ENCODE data around the gene SLC17A3.

Gene SLC17A3

DNA sequence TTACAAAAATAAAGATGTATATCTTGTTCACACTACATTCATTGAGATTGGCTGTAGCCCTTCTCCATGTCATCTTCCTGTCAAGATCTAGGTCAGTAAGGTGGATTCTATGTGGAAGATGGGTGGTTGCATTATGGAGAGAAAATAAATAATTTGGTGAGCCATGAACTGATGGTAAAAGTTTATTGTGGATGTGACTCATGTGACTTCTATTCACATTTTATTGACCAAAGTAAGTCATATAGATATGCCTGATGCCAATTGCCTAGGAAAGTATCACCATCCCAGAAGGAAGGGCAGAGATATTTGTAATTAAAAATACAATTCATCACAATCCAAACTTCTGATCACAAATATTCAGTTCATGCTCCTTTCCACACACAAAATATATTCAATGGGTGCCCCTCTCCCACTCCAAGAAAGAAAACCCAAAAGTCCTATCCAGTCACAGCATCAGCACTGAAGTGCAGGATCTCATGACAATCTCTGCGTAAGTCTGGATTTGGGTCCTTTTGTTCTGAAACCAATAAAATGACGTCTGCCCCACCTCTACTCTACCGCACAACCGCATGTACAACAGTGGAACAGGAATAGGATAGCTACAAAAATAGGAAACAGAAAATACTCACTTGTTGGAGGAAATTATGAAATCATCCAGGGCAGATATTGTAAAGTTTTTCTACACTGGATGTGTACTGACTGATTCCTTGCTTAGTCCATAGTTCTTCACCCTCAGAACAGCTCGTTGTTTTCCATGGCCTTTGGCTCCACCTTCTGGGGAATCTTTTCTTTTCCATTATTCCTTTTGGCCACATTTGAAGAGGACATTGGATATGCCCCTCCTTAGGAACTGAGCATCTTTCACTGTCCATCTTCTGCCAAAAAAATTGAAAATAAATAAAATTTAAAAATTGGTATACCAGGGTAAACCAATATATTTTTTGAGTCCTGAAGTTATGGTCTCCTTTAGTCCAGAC lies 16.1 kb upstream of the SLC17A3 start:
- DNase-seq: peak; percentile 68

DNA sequence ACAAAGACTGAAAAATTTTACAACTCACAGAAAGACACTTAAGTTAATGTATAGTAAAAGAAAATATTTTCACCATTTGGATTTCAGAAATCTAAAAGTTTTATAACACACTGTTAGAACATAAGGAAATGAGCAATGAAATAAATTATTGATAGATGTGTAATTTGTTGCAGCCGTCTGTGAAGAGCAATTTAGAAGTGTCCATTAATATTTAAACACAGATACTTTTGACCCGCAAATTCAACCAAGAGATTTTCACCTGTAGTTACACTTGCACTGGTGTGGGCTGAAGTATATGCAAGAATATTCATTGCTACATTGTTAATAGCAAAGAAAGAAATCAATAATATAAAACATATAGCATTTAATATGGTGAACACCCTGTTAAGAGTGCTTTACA lies 14.6 kb upstream of the SLC17A3 start:
- DNase-seq: no peak

DNA sequence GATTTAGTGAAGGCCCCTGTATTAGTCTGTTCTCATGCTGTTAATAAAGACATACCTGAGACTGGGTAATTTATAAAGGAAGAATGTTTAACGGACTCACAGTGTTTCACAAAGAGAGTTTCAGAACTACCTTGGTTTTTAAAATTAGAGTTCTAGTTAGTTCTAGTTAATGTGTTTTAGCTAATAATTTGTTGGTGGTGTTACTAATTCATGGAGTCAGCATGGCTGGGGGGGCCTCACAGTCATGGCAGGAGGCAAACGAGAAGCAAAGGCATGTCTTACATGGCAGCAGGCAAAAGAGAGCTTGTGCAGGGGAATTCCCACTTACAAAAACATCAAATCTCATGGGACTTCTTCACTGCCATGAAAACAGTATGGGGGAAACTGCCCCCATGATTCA lies 12.0 kb upstream of the SLC17A3 start:
- no peak for DNase-seq

DNA sequence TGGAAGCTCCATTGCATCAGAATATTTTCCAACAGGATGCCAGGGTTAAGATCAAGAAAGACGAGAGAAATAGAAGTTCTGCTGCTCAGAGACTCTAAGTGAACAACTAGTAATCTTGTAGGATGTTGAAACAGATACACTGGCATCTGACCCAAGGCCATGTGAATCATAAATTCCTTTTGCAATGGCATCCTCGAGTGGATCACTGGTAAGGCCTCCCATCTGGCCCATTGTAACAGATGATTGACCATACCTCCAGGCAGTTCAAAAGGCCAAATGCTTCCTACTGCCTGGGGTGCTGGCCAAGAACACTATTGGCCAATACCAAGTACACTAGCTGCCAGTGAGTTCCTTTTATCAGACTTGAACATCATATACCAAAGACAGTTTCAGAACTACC lies 9.9 kb upstream of the SLC17A3 start:
- no peak for DNase-seq

DNA sequence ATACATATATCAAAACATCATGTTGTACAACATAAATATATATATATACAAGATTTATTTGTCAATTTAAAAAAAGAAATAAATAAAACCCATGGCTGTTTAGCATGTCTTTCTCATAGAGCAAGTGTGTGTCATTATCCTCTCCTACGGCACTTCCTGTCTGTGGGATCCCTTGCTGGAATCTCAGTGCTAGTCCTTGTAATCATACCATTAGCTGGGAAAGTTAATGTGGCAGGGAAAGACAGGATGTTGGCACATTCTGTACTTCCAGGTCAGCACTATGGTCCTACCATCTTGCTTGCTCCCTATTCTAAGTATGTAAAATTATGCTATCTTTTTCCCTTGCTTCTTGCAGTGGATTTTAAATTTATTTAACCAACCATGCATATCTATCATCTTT lies 9.5 kb upstream of the SLC17A3 start:
- DNase-seq: no peak

DNA sequence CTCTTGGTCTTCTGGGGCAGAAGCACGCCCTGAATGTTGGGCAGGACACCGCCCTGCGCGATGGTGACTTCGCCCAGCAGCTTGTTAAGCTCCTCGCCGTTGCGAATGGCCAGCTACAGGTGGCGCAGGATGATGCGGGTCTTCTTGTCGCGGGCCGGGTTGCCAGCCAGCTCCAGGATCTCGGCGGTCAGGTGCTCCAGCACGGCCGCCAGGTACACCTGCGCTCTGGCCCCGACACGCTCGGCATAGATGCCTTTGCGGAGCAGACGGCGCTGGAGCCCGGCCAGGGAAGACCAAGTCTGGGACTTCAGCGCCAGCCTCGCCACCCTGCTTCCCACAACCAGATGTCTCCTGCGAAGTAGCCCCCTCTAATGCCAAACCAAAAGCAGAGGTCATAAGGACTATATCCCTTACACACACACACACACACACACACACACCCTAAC lies 8.0 kb upstream of the SLC17A3 start:
- no peak for DNase-seq

DNA sequence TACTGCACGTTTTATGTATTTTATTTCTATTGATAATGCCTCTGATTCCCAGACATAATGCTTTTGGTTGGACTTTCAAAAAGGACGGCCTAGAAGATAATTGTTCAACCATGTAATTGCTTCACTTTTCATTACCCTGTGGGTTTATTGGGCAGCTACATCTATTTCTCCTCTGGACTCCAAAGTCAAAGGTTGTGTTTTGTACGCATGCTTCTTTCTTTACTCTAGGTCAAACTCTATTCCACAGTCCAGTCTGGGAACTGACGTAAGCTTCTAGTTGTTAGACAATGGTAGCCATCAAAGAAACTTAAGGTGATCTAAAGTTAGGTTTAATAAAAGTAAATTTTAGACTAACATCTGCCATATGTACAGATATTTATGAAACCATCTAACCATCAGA lies 6.6 kb upstream of the SLC17A3 start:
- no peak for DNase-seq

DNA sequence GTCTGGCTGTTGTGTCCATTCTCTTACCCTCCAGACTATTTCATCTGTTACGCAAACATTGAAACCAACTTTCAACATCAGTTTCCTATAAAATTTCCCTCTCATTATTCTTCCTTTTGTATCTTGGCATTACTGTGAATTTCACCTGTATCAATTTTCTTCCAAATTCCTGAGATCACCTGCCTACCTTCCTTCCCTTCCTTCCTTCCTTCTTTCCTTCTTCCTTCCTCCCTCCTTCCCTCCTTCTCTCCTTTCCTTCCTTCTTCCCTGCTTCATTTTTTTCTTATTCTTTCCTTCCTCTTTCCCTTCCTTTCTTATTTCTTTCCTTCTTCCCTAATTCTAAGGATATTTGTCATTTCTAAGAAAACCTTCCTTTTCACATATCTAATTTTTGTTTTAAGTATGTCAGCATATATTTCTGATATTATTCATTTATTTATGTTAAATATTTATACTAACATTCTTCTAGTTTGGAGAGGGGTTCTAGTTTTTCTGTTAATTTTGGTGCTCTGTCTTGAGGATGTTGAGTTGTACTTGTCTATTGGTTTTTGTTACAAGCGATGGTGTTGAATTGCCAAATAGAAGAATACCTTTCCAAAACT lies 4.8 kb upstream of the SLC17A3 start:
- DNase-seq: no peak

DNA sequence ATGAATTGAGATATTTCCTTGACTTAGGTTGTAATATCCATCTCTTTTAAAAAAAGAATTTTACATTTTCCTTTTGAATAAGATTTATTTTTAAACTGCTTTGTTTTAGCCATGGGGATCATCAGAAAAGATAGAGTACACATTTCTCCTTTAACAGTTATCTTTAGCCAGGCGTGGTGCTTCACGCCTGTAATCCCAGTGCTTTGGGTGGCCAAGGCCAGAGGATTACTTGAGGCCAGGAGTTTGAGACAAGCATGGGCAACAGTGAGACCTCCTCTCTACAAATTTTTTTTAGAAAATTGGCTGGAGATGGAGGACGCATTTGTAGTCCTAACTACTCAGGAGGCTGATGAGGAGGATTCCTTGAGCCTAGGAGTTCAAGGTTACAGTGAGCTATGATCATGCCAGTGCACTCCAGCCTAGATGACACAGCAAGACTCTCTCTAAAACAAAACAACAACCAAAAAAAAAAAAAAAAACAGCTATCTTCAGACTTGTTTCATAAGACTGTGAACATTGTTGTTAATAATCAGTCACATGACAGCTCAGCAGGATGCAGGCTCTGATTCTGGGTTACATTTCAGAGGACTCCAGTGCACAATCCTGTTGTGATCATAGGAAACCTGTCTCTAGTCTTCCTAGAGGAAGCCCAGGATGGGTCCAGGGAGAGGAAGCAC lies 2.0 kb upstream of the SLC17A3 start:
- DNase-seq: no peak

DNA sequence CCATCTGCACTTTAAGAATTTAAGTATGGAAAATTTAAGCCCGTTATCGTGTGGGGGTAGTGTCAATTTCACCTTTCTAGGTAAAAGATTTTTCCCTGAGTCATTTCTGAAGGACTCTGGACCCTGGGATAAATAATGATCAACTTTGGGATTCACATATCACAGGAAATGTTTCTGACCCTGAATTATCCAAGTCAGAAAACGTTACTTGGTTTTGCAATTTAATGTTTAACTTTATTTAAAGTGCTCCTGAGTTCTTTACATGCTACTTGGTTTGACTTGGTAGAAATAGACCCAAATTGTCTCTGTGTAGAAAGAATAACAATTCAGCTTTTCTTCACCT lies 1.5 kb upstream of the SLC17A3 start:
- no peak for DNase-seq

DNA sequence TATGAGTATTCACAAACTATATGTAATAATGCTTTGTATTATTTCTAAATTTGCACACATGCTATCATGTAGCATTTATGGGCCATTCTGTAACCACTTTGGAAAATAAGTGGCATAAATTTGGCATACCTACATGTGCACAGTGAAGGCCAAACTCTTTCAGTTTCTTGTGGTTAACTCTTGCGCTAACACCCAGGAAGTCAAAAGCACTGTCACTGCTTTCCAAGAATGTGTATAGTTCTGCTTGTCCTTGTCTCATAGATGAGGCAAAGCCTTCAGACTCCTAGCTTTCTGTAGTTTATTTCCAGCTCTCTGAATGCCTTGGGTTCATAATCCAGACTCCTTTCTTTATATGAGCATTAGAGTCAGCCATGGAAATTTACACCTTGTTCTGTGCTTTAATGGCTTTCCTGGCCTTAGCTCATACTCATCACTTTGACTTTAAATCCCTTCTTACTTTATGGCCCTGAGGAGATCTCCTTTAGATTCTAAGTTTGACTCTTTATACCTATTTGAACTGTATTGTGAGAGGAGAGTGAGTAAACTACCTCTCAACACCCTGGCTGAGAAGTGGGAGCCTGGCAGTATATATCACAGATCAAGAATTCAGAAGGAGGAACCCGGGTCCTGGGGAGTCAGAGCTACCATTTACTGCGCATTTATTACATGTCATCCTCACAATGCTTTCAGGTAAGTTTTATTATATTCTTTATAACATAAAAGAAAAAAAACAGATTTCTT lies 949 bp upstream of the SLC17A3 start:
- DNase-seq: no peak

DNA sequence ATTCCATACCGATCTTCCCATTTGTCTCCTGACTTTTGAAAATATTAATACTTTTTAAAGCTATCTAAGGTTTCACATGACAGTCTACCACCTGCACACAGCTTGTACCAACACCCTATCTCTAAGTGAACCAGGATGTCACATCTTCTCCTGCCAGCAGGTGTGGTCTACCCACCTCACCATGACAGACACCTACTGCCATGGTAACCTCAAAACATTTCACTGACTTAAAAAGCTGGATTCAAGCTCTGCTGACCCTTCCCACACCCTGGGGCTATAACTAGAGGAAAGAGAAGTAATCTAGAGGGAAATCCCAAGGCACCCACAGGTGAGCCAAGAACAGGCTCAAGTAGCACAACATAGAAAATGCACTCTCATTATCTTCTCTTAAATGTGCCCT lies 1.2 kb downstream of the SLC17A3 start:
- no peak for DNase-seq

DNA sequence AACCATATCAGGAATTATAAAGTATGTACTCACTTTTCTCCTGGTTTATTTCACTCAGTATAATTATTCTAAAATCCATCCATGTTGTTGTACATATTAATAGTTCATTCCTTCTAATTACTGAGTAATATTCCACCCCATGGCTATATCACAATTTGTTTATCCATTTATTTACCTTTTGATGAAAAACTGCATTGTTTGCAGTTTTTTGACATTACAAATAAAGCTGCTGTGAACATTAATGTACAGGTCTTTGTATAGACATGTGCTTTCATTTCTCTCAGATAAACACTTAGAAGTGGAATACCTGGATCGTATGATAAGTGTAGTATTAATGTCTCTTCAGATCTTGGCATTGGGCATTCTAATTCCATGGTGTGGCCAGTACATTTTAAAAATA lies 4.2 kb downstream of the SLC17A3 start:
- DNase-seq: no peak

DNA sequence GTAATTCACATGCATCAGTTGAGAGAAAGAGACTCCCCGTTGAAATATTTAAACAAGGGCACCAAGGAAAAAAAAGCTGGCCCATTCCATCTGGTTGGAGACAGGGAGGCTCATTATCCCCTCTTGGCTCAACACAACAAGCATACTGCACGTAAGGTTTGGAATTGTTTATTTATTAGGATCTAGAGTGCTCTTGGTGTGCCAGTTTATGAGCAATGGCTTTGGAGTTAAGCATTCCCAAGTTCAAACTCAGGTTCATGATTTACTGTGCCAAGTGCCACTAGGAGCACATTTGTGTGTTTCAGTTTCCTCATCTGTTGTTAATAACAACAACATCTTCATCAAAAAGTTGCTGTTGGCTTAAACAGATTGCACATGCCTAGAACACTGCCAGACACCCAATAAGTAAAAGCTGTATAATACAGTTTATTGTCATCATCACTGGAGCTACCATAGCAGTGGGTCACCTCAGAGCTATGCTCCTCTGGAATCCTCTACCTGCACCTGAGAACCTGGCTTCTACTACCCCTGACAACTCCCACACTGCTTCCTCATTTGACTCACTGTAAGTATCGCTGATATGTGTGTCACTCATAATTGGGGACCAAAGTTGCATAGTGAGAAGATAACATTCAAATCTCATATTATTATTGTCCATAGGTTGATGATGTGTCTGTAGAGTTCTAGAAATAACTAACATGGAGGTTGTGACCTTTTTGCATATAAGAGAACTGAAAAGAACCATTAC lies 5.4 kb downstream of the SLC17A3 start:
- no peak for DNase-seq

DNA sequence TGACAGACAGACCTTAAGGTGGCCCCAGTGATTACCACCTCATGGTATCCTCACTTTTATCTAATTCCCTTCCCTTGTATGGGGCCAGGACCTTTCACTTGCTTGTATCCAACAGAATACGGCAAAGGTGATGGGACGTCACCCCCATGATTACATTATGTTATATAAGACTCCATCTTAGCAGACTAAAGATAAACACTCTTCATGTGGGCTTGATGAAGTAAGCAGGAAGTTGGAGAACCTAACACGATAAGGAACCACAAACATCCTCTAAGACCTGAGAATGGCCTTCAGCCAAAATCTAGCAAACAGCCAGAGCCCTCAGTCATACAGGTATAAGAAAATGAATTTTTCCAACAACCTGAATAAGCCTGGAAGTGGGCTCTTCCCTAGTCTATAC lies 8.0 kb downstream of the SLC17A3 start:
- DNase-seq: no peak

DNA sequence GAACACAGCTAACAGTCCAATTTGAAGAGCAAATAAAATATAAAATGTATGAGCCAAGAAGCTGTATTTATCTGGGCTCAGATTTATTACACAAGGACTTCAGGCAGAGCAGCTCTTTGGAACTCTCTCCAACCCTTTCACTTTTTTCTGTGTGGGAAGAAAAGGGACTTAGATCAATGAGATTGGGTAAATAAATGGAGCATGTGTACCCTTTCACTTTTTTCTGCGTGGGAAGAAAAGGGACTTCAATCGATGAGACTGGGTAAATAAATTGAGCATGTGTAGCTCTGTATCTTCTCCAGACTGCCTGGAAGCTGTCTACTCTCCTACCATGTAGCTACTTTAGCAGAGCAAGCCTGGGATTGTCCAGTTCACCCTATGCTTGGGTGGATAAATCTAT lies 10.7 kb downstream of the SLC17A3 start:
- no peak for DNase-seq

DNA sequence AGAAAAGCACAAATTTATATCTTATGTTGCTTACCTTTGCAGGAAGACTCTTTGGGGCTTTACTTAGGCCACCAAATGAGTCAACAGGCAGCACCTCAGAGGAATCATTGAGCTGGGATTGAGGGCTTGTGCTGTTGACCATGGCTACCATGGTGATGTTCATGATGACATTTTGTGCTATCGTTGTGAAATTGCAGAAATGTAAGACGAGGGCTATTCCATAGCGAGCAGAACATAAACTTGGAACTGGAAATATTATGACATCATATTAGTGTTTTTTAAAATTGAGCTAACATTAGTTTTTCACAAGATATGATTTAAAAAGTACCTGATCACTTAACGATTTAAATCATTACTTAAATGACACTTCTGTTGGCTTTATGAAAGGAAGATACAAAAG lies 11.8 kb downstream of the SLC17A3 start:
- DNase-seq: no peak

DNA sequence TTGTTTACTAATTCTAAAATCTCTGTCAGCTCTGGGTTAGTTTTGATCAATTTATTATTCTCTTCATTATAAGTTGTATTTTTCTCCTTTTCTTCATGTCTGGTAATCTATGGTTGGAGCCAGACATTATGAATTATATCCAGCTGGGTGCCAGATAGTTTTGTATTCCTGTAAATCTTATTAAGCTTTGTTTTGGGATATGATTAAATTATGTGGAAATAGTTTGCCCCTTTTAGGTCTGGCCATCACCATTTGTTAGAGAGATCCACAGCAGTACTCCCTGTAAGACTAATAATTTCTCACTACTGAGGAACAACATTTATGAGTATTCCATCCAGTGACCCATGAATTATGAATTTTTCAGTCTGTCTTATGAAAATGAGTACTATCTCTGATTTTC lies 21.3 kb downstream of the SLC17A3 start:
- DNase-seq: no peak

DNA sequence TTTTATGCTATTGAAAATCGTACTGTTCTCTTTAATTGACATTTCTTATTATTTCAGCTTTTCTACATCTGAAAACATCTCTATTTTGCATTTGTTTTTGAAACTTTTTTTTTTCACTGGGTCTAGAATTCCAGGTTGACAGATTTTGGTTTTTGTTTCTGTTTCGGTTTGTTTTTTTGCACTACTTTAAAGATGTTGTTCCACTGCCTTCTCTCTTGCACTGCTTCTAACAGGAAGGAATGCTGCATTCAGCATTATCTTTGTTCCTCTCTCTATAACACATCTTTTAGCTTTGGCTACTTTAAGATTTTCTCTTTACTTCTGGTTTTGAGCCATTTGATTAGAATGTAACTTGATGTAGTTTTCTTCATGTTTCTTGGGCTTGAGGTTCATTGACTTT lies 22.1 kb downstream of the SLC17A3 start:
- no peak for DNase-seq

DNA sequence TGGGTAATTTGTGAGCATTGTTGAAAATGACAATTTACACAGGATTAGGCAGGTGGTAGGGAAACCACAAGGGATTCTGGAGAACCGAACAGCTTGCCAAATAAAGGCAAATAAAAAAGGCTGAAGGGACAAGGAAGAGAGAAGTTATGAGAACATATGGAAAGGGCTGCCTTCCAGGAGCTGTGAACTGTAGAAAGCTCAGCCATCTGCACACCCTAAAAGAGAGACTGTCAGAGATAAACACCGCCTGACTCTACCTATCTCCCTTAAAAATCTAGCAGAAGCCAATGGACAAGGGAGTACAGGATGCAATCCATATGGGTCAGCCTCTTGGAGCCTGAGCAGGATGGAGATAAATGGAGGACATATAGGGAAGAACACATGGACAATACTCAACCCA lies 29.5 kb downstream of the SLC17A3 start:
- DNase-seq: no peak

DNA sequence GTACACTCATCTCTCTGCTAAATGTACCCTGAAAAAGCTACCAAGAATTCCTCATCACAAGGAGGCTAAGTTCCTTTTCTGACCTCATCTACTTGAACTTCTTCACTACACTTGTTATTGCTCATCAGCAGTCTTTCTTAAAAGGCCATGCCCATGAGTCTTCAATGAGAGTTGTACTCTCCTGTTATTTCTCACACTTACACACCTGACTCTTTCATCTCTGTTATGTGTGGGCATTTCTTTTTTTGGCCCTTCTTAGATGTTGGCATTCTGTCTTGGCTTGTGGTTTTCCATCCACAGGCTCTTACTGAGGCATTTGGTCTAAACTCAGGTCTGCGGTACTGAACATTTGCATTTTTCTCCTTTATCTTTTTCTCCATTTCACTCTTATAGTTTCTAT lies 31.5 kb downstream of the SLC17A3 start:
- no peak for DNase-seq

DNA sequence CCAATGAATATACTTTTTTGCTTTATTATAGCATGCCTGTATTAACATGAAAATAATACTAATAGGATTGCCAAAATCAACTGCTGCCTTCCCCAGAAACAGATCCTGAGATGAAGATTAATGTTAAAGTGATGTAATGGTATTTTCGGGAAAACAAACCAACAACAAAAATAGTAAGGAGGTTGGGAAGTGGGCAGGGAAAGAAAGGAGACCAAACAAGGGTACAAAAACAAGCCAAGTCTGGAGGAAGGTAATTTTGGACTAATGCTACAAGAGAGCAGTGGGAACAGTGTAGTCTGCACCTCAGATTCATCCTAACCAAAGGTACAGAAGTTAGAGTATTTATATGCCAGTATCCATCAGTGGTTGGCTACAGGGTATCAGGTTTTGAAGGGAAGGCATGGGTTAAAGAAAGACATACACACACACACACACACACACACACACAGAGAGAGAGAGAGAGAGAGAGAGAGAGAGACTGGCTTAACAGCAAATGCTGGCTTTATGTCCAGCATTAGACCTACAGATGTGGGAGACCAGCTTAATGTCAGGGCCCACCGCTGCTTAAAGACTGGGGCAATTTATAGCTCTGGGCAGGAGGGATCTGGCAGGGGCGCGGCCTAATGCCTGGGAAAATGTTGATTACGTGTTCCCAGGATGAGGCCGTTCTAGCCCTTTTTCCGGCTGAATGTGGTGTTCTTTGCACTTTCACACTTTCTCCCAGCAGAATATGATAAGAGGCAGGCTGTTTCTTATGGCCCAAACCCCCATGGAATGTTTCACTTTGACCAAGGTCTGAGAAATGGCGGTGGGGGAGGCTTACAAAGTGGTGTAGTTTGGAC lies 38.4 kb downstream of the SLC17A3 start:
- no peak for DNase-seq

All from NCI-H1105 treated with DMSO at 0.1 percent for 48 hours (cell line).